ENCODE measurements around the gene PRSS12.

Gene PRSS12

DNA sequence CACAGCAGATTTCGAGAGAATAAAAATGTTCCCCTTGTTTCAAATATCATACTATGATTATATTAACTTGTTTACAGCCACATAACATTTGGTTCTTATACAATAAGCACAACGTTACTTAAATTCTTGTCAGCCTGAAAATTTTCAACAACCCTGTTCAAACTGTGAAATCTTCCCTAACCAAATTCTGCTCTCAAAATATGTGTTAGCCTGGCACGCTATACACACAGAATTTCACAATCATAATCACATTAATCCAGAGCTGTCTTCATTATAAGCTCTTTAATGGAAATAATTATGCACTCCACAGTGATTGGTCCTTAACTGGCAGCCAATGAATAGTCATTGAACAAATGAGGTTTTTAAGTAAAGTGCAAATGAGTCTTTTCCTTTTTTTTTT is 7.3 kb upstream of the PRSS12 start:
- DNase-seq (ENCODE audit: extremely low spot score), result no peak
- ChIA-PET CTCF (no interaction called here), POLR2A (no interaction called here)
- TF ChIP-seq SUZ12 (IDR thresholded peaks at IDR 0.05), result no peak

DNA sequence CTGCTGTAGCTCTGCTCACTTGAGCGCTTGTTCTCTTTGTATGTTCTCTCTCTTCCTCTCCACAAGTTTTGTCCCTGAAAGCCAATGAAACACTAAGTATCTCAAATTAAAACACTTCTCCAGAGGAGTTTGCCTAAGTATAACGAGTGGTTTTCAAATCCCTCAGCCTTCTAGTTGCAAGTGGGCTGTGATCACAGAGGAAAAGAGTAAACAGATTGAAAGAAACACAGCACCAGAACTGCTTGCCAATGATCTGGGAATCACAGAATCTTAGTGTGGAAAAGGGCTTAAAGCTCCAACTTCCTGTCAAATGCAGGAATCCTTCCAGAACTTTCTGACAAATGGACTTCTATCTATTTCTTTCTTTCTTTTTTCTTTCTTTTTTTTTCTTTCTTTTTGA is 4.8 kb upstream of the PRSS12 start:
- TF ChIP-seq NFRKB (IDR thresholded peaks at IDR 0.05) (no peak), ZNF384 (IDR thresholded peaks at IDR 0.05) (no peak), ELF4 (IDR thresholded peaks at IDR 0.05) (no peak), HDGF (IDR thresholded peaks at IDR 0.05; ENCODE audit: borderline replicate concordance) (no peak), LEF1 (IDR thresholded peaks at IDR 0.05; ENCODE audit: borderline replicate concordance) (no peak), SP1 (IDR thresholded peaks at IDR 0.05) (no peak), SUZ12 (IDR thresholded peaks at IDR 0.05) (no peak), TARDBP (IDR thresholded peaks at IDR 0.05) (no peak), L3MBTL2 (conservative IDR thresholded peaks at IDR 0.05) (no peak), FOXA1 (IDR thresholded peaks at IDR 0.05) (no peak), CTBP1 (IDR thresholded peaks at IDR 0.05; ENCODE audit: borderline replicate concordance) (no peak), FOXM1 (IDR thresholded peaks at IDR 0.05; ENCODE audit: borderline replicate concordance) (no peak), ARNT (IDR thresholded peaks at IDR 0.05) (no peak)
- TF ChIP-seq, protein P1, sequence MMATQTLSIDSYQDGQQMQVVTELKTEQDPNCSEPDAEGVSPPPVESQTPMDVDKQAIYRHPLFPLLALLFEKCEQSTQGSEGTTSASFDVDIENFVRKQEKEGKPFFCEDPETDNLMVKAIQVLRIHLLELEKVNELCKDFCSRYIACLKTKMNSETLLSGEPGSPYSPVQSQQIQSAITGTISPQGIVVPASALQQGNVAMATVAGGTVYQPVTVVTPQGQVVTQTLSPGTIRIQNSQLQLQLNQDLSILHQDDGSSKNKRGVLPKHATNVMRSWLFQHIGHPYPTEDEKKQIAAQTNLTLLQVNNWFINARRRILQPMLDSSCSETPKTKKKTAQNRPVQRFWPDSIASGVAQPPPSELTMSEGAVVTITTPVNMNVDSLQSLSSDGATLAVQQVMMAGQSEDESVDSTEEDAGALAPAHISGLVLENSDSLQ (IDR thresholded peaks at IDR 0.05), result no peak
- no peak for DNase-seq (ENCODE audit: extremely low spot score)
- POLR2A ChIA-PET, result no interaction called here
- CTCF ChIA-PET, result no interaction called here

DNA sequence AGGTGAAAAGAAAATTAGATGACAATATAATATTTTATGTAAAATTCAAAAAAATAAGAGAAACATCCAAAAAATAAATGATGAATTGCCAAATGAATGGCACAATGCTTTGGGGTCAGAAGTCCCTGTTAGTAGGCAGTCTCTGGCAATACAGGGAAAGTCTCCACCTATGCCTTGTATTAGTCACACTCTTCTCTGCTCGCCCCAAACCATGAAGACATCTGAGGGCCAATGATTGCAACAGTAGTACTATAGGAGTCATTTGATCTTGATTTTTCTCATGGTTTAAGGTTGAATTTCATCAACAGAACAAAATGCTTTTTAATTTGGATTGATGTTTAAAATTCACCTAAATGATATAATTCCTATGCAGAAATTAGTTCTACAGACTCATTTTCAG is 3.9 kb upstream of the PRSS12 start:
- ChIA-PET CTCF (no interaction called here), POLR2A (no interaction called here)
- TF ChIP-seq BHLHE40 (IDR thresholded peaks at IDR 0.05; ENCODE audit: borderline replicate concordance), result no peak
- TF ChIP-seq LEF1 (IDR thresholded peaks at IDR 0.05; ENCODE audit: borderline replicate concordance), result no peak
- no peak for TF ChIP-seq FOXA1 (IDR thresholded peaks at IDR 0.05)
- TF ChIP-seq ZNF384 (IDR thresholded peaks at IDR 0.05), result no peak
- TF ChIP-seq, protein P1 (IDR thresholded peaks at IDR 0.05), result no peak
- no peak for TF ChIP-seq CTBP1 (IDR thresholded peaks at IDR 0.05; ENCODE audit: borderline replicate concordance)
- TF ChIP-seq FOXK2 (IDR thresholded peaks at IDR 0.05), result no peak
- TF ChIP-seq SUZ12 (IDR thresholded peaks at IDR 0.05), result no peak
- TF ChIP-seq TARDBP (IDR thresholded peaks at IDR 0.05), result no peak
- no peak for TF ChIP-seq ARNT (IDR thresholded peaks at IDR 0.05)
- TF ChIP-seq L3MBTL2 (conservative IDR thresholded peaks at IDR 0.05), result no peak
- TF ChIP-seq ELF4 (IDR thresholded peaks at IDR 0.05), result no peak
- TF ChIP-seq FOXM1 (IDR thresholded peaks at IDR 0.05; ENCODE audit: borderline replicate concordance), result no peak
- no peak for TF ChIP-seq NFRKB (IDR thresholded peaks at IDR 0.05)
- DNase-seq (ENCODE audit: extremely low spot score), result no peak

DNA sequence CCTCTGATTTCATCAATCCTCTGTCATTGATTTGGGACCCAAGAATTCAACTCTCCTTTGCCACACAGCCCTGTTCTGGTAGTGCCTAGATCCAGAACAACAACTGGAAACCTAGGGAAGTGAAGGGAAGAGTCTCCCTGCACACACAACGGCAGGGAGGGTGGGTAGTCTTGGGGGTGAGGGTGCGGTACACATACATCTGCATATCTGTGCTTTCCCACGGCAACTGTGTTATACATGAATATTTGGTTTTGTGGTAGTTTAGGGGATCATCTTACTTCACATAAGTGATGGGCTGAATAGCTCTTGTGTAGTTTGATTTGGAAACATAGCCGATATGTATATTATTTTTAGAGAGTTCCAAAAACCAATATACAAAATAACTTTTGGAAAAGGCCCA is 3.3 kb upstream of the PRSS12 start:
- DNase-seq (ENCODE audit: extremely low spot score), result no peak
- POLR2A ChIA-PET, result no interaction called here
- CTCF ChIA-PET, result no interaction called here
- TF ChIP-seq ELF4 (IDR thresholded peaks at IDR 0.05), result no peak
- no peak for TF ChIP-seq FOXA1 (IDR thresholded peaks at IDR 0.05)
- TF ChIP-seq SUZ12 (IDR thresholded peaks at IDR 0.05), result no peak
- TF ChIP-seq BHLHE40 (IDR thresholded peaks at IDR 0.05; ENCODE audit: borderline replicate concordance), result no peak
- TF ChIP-seq HDGF (IDR thresholded peaks at IDR 0.05; ENCODE audit: borderline replicate concordance), result no peak
- no peak for TF ChIP-seq CTBP1 (IDR thresholded peaks at IDR 0.05; ENCODE audit: borderline replicate concordance)
- no peak for TF ChIP-seq ZNF384 (IDR thresholded peaks at IDR 0.05)
- TF ChIP-seq L3MBTL2 (conservative IDR thresholded peaks at IDR 0.05), result no peak
- no peak for TF ChIP-seq SP1 (IDR thresholded peaks at IDR 0.05)
- no peak for TF ChIP-seq TARDBP (IDR thresholded peaks at IDR 0.05)
- no peak for TF ChIP-seq ARNT (IDR thresholded peaks at IDR 0.05)

DNA sequence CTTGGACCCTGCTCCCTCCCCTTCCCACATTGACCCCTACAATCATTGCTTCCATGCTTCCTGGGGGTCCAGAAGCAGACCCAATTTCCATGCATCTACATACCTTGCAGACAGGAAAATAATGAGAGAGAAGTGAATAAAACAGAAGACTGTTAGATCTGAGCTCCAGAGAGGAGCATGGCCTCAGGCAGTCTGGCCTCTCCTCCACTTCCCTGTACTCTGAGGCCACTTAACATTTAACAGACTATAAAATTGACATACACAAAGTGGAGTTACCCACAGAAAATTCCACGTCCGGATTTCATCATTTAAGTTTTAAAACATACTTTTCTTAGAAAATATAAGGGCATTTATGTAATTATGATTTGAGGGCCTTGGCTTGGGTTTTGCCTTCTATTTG is 2.1 kb upstream of the PRSS12 start:
- no peak for TF ChIP-seq FOXA1 (IDR thresholded peaks at IDR 0.05)
- no peak for TF ChIP-seq BHLHE40 (IDR thresholded peaks at IDR 0.05; ENCODE audit: borderline replicate concordance)
- TF ChIP-seq, protein P1 (IDR thresholded peaks at IDR 0.05), result no peak
- no peak for TF ChIP-seq FOXK2 (IDR thresholded peaks at IDR 0.05)
- no peak for TF ChIP-seq L3MBTL2 (conservative IDR thresholded peaks at IDR 0.05)
- no peak for TF ChIP-seq TARDBP (IDR thresholded peaks at IDR 0.05)
- TF ChIP-seq ARNT (IDR thresholded peaks at IDR 0.05), result no peak
- no peak for TF ChIP-seq SUZ12 (IDR thresholded peaks at IDR 0.05)
- TF ChIP-seq HDGF (IDR thresholded peaks at IDR 0.05; ENCODE audit: borderline replicate concordance), result no peak
- TF ChIP-seq FOXM1 (IDR thresholded peaks at IDR 0.05; ENCODE audit: borderline replicate concordance), result no peak
- no peak for TF ChIP-seq ZNF384 (IDR thresholded peaks at IDR 0.05)
- DNase-seq (ENCODE audit: extremely low spot score), result no peak
- POLR2A ChIA-PET, result no interaction called here
- CTCF ChIA-PET, result interaction anchor here (1.0 to 1.2 kb wide), 2 partner anchors 12 to 69 kb away, joined by 3 to 5 read pairs; no protein-coding TSS in a partner anchor

DNA sequence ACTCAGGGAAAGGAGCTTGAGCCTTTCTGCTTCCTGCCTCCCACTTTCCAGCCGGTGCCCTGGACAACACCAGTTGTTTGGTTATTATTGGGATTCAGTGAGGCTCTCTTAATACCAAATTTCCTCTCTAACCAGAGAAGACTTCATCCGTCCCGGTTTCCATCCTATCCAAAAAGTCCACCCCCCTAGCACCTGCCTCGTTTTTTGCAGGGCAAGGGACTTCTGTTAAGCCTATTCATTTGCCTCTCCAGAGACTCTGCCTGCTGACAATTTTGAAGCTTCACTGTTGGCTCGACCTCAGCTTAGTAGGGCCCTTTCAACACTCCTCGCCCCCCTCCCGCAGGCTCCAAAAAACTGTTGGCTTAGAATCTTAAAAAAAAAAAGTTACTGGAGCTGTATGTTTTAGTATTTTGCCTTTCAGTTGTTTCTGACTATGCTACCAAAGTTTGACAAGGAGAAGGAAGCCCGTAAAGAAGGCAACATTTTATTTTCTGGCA is 779 bp upstream of the PRSS12 start:
- ChIA-PET CTCF (interaction anchor here (0.6 to 3.8 kb wide), 9 partner anchors 9 to 72 kb away, joined by 3 to 19 read pairs (median 6); no protein-coding TSS in a partner anchor), POLR2A (interaction anchor here (0.6 to 1.3 kb wide), 3 partner anchors 10 to 32 kb away, joined by 3 read pairs; no protein-coding TSS in a partner anchor)
- no peak for DNase-seq (ENCODE audit: extremely low spot score)
- TF ChIP-seq L3MBTL2 (conservative IDR thresholded peaks at IDR 0.05) (no peak), BHLHE40 (IDR thresholded peaks at IDR 0.05; ENCODE audit: borderline replicate concordance) (no peak), LEF1 (IDR thresholded peaks at IDR 0.05; ENCODE audit: borderline replicate concordance) (no peak), FOXM1 (IDR thresholded peaks at IDR 0.05; ENCODE audit: borderline replicate concordance) (no peak), CTBP1 (IDR thresholded peaks at IDR 0.05; ENCODE audit: borderline replicate concordance) (no peak), ARNT (IDR thresholded peaks at IDR 0.05) (no peak), SP1 (IDR thresholded peaks at IDR 0.05) (no peak), FOXA1 (IDR thresholded peaks at IDR 0.05) (no peak), FOXK2 (IDR thresholded peaks at IDR 0.05) (no peak), TARDBP (IDR thresholded peaks at IDR 0.05) (no peak), ELF4 (IDR thresholded peaks at IDR 0.05) (no peak), SUZ12 (IDR thresholded peaks at IDR 0.05) (no peak)

Data from HEK293T (cell line).